ENCODE data around the gene LAMTOR4. TPM values are rescaled to one million over a fixed set of nuclear protein-coding genes. Genes with fewer than 3 reads are reported as not detected.
A peak's percentile ranks its signal among the peaks of the same experiment; 100 is the strongest.

LAMTOR4 gene
- total RNA-seq, 4 donors from 2014 or later: 97.6 to 141 (median 127) TPM

DNA sequence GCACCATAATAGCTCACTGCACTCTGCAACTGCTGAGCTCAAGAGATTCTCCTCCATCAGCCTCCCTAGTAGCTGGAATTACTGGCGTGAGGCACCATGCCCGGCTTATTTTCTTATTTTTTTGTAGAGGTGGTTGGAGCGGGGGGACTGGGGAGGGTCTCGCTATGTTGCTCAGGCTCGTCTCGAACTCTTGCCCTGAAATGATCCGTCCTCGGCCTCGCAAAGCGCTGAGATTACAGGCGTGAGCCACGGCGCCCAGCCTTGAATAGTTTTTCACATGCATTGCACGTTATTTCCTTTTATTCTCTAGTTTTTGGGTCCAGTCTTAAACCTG lies 526 bp upstream of the LAMTOR4 start:
- DNase-seq: no peak
- Histone ChIP-seq H3K36me3 (peaks cover 0 to 7% of the 10 kb centered on the region in 2 donors), H3K9me3 (no peaks in the 10 kb centered on the region), H3K4me3 (peak overlapping the region; percentile 53 to 96 (median 88)), H3K4me1 (peaks cover 10% of the 10 kb centered on the region in 2 donors), H3K27me3 (no peaks in the 10 kb centered on the region), H3K27ac (peak overlapping the region; percentile 74 to 90 (median 82))
- peak; percentile 11 to 18 for ATAC-seq
- in situ Hi-C loops (cut with MboI; ENCODE audit: low sequenced_read_pairs in 4 of 4) (loop anchor here in 1 of 4 donors (25.0 kb wide), 1 partner anchor 189 kb away; no protein-coding TSS in a partner anchor), intact Hi-C loops (cut with DNase I; ENCODE audit: low total_unique reads) (loop anchor here (1.0 kb wide), 2 partner anchors 29 to 47 kb away; partner anchors contain the start of genes AP4M1, CNPY4, MCM7 and TAF6)
- TF ChIP-seq, protein P1, sequence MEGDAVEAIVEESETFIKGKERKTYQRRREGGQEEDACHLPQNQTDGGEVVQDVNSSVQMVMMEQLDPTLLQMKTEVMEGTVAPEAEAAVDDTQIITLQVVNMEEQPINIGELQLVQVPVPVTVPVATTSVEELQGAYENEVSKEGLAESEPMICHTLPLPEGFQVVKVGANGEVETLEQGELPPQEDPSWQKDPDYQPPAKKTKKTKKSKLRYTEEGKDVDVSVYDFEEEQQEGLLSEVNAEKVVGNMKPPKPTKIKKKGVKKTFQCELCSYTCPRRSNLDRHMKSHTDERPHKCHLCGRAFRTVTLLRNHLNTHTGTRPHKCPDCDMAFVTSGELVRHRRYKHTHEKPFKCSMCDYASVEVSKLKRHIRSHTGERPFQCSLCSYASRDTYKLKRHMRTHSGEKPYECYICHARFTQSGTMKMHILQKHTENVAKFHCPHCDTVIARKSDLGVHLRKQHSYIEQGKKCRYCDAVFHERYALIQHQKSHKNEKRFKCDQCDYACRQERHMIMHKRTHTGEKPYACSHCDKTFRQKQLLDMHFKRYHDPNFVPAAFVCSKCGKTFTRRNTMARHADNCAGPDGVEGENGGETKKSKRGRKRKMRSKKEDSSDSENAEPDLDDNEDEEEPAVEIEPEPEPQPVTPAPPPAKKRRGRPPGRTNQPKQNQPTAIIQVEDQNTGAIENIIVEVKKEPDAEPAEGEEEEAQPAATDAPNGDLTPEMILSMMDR (IDR thresholded peaks at IDR 0.05 in 4 of 5, conservative IDR thresholded peaks at IDR 0.05 in 1 of 5): no peak
- TF ChIP-seq POLR2A (IDR thresholded peaks at IDR 0.05): no peak

DNA sequence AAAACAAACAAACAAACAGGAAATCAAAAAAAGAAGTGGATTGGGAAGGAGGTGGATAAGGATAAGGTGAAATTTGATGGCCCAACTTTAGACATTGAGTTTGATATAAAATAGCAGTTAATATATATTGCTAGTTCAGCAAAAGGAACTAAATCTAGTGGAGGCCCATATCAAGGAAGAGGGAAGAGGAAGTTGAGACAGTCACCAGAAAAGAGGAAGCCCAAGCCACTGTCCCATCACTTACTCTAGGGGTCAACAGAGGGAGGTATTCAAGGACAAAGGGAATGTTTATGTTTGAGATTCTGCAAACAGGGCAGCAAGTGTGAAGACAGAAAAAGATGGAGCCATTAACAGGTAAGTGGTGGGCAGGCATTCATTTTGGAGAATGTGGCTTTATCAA lies 3.7 kb downstream of the LAMTOR4 start:
- in situ Hi-C loops (cut with MboI; ENCODE audit: low sequenced_read_pairs in 4 of 4) (loop anchor here in 1 of 4 donors (25.0 kb wide), 1 partner anchor 185 kb away; no protein-coding TSS in a partner anchor), intact Hi-C loops (cut with DNase I; ENCODE audit: low total_unique reads) (no loop called here)
- Histone ChIP-seq H3K27me3 (no peaks in the 10 kb centered on the region), H3K9me3 (no peaks in the 10 kb centered on the region), H3K4me3 (no peak overlapping the region), H3K27ac (no peak overlapping the region), H3K4me1 (peaks cover 12 to 14% of the 10 kb centered on the region in 2 donors), H3K36me3 (peaks cover 0 to 40% of the 10 kb centered on the region in 2 donors)
- TF ChIP-seq, protein P1 (IDR thresholded peaks at IDR 0.05 in 4 of 5, conservative IDR thresholded peaks at IDR 0.05 in 1 of 5): no peak
- TF ChIP-seq POLR2A (IDR thresholded peaks at IDR 0.05): no peak
- no peak for DNase-seq
- no peak for ATAC-seq

DNA sequence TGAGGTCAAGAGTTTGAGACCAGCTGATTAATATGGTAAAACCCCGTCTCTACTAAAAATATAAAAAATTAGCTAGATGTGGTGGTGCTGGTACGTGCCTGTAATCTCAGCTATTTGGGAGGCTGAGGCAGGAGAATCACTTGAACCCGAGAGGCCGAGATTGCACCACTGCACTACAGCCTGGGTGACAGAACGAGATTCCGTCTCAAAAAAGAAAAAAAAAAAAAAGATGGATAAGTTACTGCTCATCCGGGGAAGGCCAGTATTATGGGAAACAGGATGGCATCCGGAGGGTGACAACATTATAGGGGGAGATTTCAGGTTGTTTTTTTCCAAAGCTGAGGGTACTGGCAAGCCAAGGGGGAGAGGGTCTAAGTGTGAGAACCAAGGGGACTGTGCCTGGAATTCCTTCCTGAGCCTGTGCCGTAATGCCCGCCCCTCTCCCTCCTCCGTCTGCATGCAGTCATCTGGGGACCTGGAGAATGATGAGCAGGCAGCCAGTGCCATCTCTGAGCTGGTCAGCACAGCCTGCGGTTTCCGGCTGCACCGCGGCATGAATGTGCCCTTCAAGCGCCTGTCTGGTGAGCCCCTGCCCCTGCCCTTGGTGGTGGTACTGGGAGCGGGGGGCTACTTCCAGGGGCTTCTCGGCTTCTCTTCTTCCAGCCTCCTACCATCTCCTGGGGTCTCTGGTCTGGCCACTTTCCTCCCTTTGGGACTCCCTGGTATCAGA lies 4.4 kb downstream of the LAMTOR4 start:
- Histone ChIP-seq H3K9me3 (no peaks in the 10 kb centered on the region), H3K36me3 (peaks cover 0 to 40% of the 10 kb centered on the region in 2 donors), H3K4me1 (peaks cover 17 to 21% of the 10 kb centered on the region in 2 donors), H3K4me3 (no peak overlapping the region), H3K27ac (no peak overlapping the region), H3K27me3 (no peaks in the 10 kb centered on the region)
- no peak for ATAC-seq
- no peak for TF ChIP-seq POLR2A (IDR thresholded peaks at IDR 0.05)
- TF ChIP-seq, protein P1 (IDR thresholded peaks at IDR 0.05 in 4 of 5, conservative IDR thresholded peaks at IDR 0.05 in 1 of 5): no peak
- intact Hi-C loops (cut with DNase I; ENCODE audit: low total_unique reads) (no loop called here), in situ Hi-C loops (cut with MboI; ENCODE audit: low sequenced_read_pairs in 4 of 4) (loop anchor here in 1 of 4 donors (25.0 kb wide), 1 partner anchor 184 kb away; no protein-coding TSS in a partner anchor)
- no peak for DNase-seq

DNA sequence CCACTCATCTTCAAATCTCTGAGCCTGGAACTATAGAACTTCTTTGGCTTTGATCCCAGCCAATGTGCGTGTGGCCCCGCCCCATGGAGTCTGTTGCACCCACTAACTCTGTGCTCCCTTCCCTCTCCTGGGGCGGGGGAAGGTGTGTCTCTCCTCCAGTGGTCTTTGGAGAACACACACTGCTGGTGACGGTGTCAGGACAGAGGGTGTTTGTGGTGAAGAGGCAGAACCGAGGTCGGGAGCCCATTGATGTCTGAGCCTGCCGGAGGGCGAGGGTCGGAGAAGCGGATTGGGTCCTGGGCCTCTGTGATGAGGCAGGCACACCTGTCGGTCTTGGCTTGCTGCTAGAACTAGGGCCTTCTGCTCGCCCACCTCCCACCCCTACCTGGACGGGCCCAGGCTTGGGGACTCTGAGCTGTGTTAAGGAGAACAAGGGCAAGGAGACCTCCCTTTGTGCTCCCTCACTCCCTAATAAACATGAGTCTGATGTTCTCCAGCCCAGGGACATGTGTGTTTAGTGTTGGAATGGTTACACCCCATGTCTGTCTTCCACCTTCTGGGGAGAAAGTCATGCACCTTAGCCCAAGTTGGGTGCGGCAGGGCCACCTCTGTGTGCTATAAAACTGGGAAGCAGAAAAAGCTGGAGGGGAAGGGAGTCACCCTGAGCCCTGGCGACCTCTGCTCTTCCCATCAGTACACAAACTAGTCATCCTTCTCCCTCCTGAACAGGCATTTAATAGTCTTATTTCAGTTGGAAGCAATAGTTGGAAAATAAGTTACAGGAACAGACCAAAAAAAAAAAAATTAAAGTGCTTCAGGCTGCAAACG lies 5.2 kb downstream of the LAMTOR4 start:
- H3K27ac ChIP-seq: no peak overlapping the region
- no peak for TF ChIP-seq POLR2A (IDR thresholded peaks at IDR 0.05)
- TF ChIP-seq, protein P1 (IDR thresholded peaks at IDR 0.05 in 4 of 5, conservative IDR thresholded peaks at IDR 0.05 in 1 of 5): no peak
- H3K36me3 ChIP-seq: peaks cover 0 to 40% of the 10 kb centered on the region in 2 donors
- no peaks in the 10 kb centered on the region for H3K27me3 ChIP-seq
- intact Hi-C loops (cut with DNase I; ENCODE audit: low total_unique reads): no loop called here
- H3K9me3 ChIP-seq: no peaks in the 10 kb centered on the region
- ATAC-seq (no peak), DNase-seq (no peak)
- in situ Hi-C loops (cut with MboI; ENCODE audit: low sequenced_read_pairs in 4 of 4): loop anchor here in 1 of 4 donors (25.0 kb wide), 1 partner anchor 183 kb away; no protein-coding TSS in a partner anchor
- peaks cover 17 to 25% of the 10 kb centered on the region in 2 donors for H3K4me1 ChIP-seq
- H3K4me3 ChIP-seq: no peak overlapping the region
